ENCODE results near the gene ASIC4.
A peak's percentile ranks its signal among the peaks of the same experiment; 100 is the strongest.

The ASIC4 gene

DNA sequence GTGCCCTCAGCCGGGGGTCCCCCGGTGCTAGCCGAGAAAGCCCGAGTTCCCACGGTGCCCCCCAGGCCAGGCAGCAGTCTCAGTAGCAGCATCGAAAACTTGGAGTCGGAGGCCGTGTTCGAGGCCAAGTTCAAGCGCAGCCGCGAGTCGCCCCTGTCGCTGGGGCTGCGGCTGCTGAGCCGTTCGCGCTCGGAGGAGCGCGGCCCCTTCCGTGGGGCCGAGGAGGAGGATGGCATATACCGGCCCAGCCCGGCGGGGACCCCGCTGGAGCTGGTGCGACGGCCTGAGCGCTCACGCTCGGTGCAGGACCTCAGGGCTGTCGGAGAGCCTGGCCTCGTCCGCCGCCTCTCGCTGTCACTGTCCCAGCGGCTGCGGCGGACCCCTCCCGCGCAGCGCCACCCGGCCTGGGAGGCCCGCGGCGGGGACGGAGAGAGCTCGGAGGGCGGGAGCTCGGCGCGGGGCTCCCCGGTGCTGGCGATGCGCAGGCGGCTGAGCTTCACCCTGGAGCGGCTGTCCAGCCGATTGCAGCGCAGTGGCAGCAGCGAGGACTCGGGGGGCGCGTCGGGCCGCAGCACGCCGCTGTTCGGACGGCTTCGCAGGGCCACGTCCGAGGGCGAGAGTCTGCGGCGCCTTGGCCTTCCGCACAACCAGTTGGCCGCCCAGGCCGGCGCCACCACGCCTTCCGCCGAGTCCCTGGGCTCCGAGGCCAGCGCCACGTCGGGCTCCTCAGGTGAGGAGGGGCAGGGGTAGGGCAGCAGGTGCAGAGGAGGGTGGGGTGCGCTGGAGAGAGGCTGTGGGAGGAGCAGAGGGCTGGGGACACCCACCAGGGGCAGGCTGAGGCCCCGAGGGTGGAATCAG is 29.7 kb upstream of the ASIC4 start:
- peak overlapping the region; percentile 38 for H3K9ac ChIP-seq (ENCODE audit: low read length)
- H4K8ac ChIP-seq (ENCODE audit: low read depth, low read length), result no peak overlapping the region
- no peak overlapping the region for H2AK5ac ChIP-seq (ENCODE audit: low read length)
- no peak overlapping the region for H2BK15ac ChIP-seq (replicated peaks; ENCODE audit: low read depth)
- H3K4me1 ChIP-seq (ENCODE audit: control insufficient read depth, low read depth, low read length), result peaks cover 3% of the 10 kb centered on the region
- WGBS (ENCODE audit: extremely low coverage, insufficient coverage, low lambda C conversion rate), result no CpG with 5 or more reads among the region's 89 CpGs
- H3K27ac ChIP-seq (ENCODE audit: low read depth, low read length), result no peak overlapping the region
- no peak overlapping the region for H2BK120ac ChIP-seq (ENCODE audit: low read depth, low read length)
- no peaks in the 10 kb centered on the region for H3K79me2 ChIP-seq (ENCODE audit: control insufficient read depth, insufficient read depth, low read length)
- H3K4me2 ChIP-seq (ENCODE audit: low read length), result peak overlapping the region; percentile 21
- no peak overlapping the region for H3K4ac ChIP-seq (ENCODE audit: low read depth, low read length)
- no peak overlapping the region for H3K18ac ChIP-seq (ENCODE audit: low read length)
- no peaks in the 10 kb centered on the region for H3K79me1 ChIP-seq (ENCODE audit: low read length)
- H3K27me3 ChIP-seq (ENCODE audit: insufficient read depth, low read length, poor library complexity), result peaks cover 23% of the 10 kb centered on the region
- no peak overlapping the region for H4K5ac ChIP-seq (ENCODE audit: low read length)
- H3K56ac ChIP-seq (ENCODE audit: low read length), result peak overlapping the region; percentile 59
- no peaks in the 10 kb centered on the region for H3K36me3 ChIP-seq (ENCODE audit: control insufficient read depth, insufficient read depth, low read length)
- no peak overlapping the region for H2BK5ac ChIP-seq (ENCODE audit: low read length)
- peak overlapping the region; percentile 66 for H3K23ac ChIP-seq (ENCODE audit: low read length)
- DNase-seq, result no peak
- no peak overlapping the region for H3K4me3 ChIP-seq (ENCODE audit: low read length)

DNA sequence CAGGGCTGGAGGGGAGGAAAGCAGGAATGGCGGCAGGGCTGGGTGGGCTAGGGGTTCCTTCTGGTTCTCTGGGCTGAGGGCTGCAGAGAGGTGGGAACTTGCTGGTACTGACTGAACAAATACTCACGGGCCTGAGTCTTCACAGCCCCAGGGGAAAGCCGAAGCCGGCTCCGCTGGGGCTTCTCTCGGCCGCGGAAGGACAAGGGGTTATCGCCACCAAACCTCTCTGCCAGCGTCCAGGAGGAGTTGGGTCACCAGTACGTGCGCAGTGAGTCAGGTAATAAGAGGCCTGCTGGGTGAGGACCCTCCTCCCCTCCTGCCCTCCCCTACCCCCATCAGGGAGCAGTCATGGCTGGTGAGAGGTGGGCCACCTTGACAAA is 29.1 kb upstream of the ASIC4 start:
- H3K27me3 ChIP-seq (ENCODE audit: insufficient read depth, low read length, poor library complexity), result peaks cover 23% of the 10 kb centered on the region
- no peak overlapping the region for H3K9ac ChIP-seq (ENCODE audit: low read length)
- H3K23ac ChIP-seq (ENCODE audit: low read length), result no peak overlapping the region
- H2BK15ac ChIP-seq (replicated peaks; ENCODE audit: low read depth), result no peak overlapping the region
- H3K79me2 ChIP-seq (ENCODE audit: control insufficient read depth, insufficient read depth, low read length), result no peaks in the 10 kb centered on the region
- H2BK5ac ChIP-seq (ENCODE audit: low read length), result no peak overlapping the region
- H2BK120ac ChIP-seq (ENCODE audit: low read depth, low read length), result no peak overlapping the region
- H3K4me3 ChIP-seq (ENCODE audit: low read length), result no peak overlapping the region
- no peak overlapping the region for H3K56ac ChIP-seq (ENCODE audit: low read length)
- H3K79me1 ChIP-seq (ENCODE audit: low read length), result no peaks in the 10 kb centered on the region
- H3K36me3 ChIP-seq (ENCODE audit: control insufficient read depth, insufficient read depth, low read length), result no peaks in the 10 kb centered on the region
- no CpG with 5 or more reads among the region's 12 CpGs for WGBS (ENCODE audit: extremely low coverage, insufficient coverage, low lambda C conversion rate)
- H3K18ac ChIP-seq (ENCODE audit: low read length), result no peak overlapping the region
- no peak for DNase-seq
- H3K4me2 ChIP-seq (ENCODE audit: low read length), result no peak overlapping the region
- no peak overlapping the region for H2AK5ac ChIP-seq (ENCODE audit: low read length)
- H4K5ac ChIP-seq (ENCODE audit: low read length), result no peak overlapping the region
- no peak overlapping the region for H3K27ac ChIP-seq (ENCODE audit: low read depth, low read length)
- H3K4ac ChIP-seq (ENCODE audit: low read depth, low read length), result no peak overlapping the region
- H3K4me1 ChIP-seq (ENCODE audit: control insufficient read depth, low read depth, low read length), result peaks cover 3% of the 10 kb centered on the region
- H4K8ac ChIP-seq (ENCODE audit: low read depth, low read length), result no peak overlapping the region

DNA sequence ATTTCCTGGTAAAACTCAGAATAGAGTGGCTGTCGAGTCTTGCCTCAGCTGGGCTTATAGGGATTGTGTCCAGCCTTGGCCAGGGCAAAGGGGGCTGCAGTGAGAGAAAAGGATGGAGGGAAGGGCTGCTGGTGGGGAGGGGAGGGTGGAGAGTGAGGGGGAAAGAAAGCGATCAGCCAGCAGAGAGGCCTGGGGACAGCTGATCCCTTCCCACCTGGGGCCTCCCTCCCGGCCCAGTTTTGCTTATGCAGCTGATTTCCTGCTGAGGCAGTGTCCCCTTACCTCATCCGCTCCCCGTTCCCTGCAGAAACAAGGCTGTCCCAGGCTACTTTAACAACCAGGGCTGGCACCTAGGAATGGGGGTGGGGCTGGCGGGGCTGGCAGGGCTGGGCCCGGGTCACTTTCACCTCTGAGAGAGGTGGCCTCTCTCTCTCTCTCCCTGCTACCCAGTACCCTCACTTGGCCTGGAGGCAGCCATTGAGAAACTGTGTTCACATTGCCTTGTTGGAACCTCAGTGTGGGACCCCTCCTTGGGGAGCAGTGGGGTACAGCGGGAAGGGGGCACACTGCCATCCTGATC is 27.8 kb upstream of the ASIC4 start:
- Histone ChIP-seq H2BK120ac (ENCODE audit: low read depth, low read length) (no peak overlapping the region), H3K27me3 (ENCODE audit: insufficient read depth, low read length, poor library complexity) (peaks cover 23% of the 10 kb centered on the region), H3K18ac (ENCODE audit: low read length) (no peak overlapping the region), H3K79me2 (ENCODE audit: control insufficient read depth, insufficient read depth, low read length) (no peaks in the 10 kb centered on the region), H3K9ac (ENCODE audit: low read length) (no peak overlapping the region), H4K8ac (ENCODE audit: low read depth, low read length) (no peak overlapping the region), H3K4me3 (ENCODE audit: low read length) (no peak overlapping the region), H3K4ac (ENCODE audit: low read depth, low read length) (no peak overlapping the region), H2BK15ac (replicated peaks; ENCODE audit: low read depth) (no peak overlapping the region), H3K36me3 (ENCODE audit: control insufficient read depth, insufficient read depth, low read length) (no peaks in the 10 kb centered on the region), H3K4me2 (ENCODE audit: low read length) (no peak overlapping the region), H2BK5ac (ENCODE audit: low read length) (no peak overlapping the region), H4K5ac (ENCODE audit: low read length) (no peak overlapping the region), H3K27ac (ENCODE audit: low read depth, low read length) (no peak overlapping the region), H2AK5ac (ENCODE audit: low read length) (no peak overlapping the region), H3K4me1 (ENCODE audit: control insufficient read depth, low read depth, low read length) (peaks cover 3% of the 10 kb centered on the region), H3K23ac (ENCODE audit: low read length) (no peak overlapping the region), H3K79me1 (ENCODE audit: low read length) (no peaks in the 10 kb centered on the region), H3K56ac (ENCODE audit: low read length) (peak overlapping the region; percentile 17)
- peak; percentile 61 for DNase-seq
- WGBS (ENCODE audit: extremely low coverage, insufficient coverage, low lambda C conversion rate), result no CpG with 5 or more reads among the region's 8 CpGs

DNA sequence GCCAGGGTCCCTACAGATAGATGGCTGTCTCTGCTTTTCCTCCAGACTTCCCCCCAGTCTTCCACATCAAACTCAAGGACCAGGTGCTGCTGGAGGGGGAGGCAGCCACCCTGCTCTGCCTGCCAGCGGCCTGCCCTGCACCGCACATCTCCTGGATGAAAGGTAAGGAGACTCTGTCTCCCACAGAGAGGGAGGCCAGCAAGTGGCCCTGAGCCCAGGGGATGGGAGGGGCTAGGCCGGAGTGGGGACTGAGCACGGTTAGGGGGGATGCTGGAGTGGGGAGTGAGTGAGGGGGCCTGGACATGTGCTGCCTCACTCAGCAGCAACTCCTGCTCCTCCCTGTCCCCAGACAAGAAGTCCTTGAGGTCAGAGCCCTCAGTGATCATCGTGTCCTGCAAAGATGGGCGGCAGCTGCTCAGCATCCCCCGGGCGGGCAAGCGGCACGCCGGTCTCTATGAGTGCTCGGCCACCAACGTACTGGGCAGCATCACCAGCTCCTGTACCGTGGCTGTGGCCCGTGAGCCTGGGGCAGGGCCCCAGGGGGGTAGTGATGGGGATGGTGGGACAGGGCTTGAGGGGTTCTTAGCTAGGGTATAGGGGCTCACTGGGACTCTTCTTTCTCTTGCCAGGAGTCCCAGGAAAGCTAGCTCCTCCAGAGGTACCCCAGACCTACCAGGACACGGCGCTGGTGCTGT is 26.0 kb upstream of the ASIC4 start:
- Histone ChIP-seq H3K79me1 (ENCODE audit: low read length) (no peaks in the 10 kb centered on the region), H3K4me2 (ENCODE audit: low read length) (no peak overlapping the region), H2BK15ac (replicated peaks; ENCODE audit: low read depth) (no peak overlapping the region), H3K79me2 (ENCODE audit: control insufficient read depth, insufficient read depth, low read length) (no peaks in the 10 kb centered on the region), H2BK5ac (ENCODE audit: low read length) (no peak overlapping the region), H3K27me3 (ENCODE audit: insufficient read depth, low read length, poor library complexity) (peaks cover 23% of the 10 kb centered on the region), H3K4ac (ENCODE audit: low read depth, low read length) (no peak overlapping the region), H3K9ac (ENCODE audit: low read length) (no peak overlapping the region), H2AK5ac (ENCODE audit: low read length) (no peak overlapping the region), H3K36me3 (ENCODE audit: control insufficient read depth, insufficient read depth, low read length) (no peaks in the 10 kb centered on the region), H2BK120ac (ENCODE audit: low read depth, low read length) (no peak overlapping the region), H3K27ac (ENCODE audit: low read depth, low read length) (no peak overlapping the region), H3K4me1 (ENCODE audit: control insufficient read depth, low read depth, low read length) (peaks cover 3% of the 10 kb centered on the region), H4K8ac (ENCODE audit: low read depth, low read length) (no peak overlapping the region), H3K4me3 (ENCODE audit: low read length) (no peak overlapping the region), H3K56ac (ENCODE audit: low read length) (no peak overlapping the region), H3K18ac (ENCODE audit: low read length) (no peak overlapping the region), H4K5ac (ENCODE audit: low read length) (no peak overlapping the region), H3K23ac (ENCODE audit: low read length) (no peak overlapping the region)
- DNase-seq, result no peak
- WGBS (ENCODE audit: extremely low coverage, insufficient coverage, low lambda C conversion rate), result no CpG with 5 or more reads among the region's 17 CpGs

DNA sequence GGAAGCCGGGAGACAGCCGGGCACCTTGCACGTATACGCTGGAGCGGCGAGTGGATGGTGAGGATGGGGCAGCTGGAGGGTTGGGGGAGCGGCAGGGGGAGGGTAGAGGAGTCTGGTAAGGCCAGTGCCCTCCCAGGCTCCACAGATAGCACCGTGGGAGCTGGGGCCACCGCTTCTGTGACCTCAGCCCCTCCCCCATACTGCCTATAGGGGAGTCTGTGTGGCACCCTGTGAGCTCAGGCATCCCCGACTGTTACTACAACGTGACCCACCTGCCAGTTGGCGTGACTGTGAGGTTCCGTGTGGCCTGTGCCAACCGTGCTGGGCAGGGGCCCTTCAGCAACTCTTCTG is 25.5 kb upstream of the ASIC4 start:
- no peaks in the 10 kb centered on the region for H3K79me1 ChIP-seq (ENCODE audit: low read length)

More for the DNA sequence above, 25.5 kb upstream of the ASIC4 start:
- no peak overlapping the region for H3K23ac ChIP-seq (ENCODE audit: low read length)
- H4K5ac ChIP-seq (ENCODE audit: low read length), result no peak overlapping the region
- no peak overlapping the region for H2BK15ac ChIP-seq (replicated peaks; ENCODE audit: low read depth)
- no peak for DNase-seq
- no peak overlapping the region for H3K27ac ChIP-seq (ENCODE audit: low read depth, low read length)
- H4K8ac ChIP-seq (ENCODE audit: low read depth, low read length), result no peak overlapping the region
- no peak overlapping the region for H3K4me2 ChIP-seq (ENCODE audit: low read length)
- peaks cover 3% of the 10 kb centered on the region for H3K4me1 ChIP-seq (ENCODE audit: control insufficient read depth, low read depth, low read length)
- H3K27me3 ChIP-seq (ENCODE audit: insufficient read depth, low read length, poor library complexity), result peaks cover 20% of the 10 kb centered on the region
- H3K9ac ChIP-seq (ENCODE audit: low read length), result no peak overlapping the region
- no CpG with 5 or more reads among the region's 14 CpGs for WGBS (ENCODE audit: extremely low coverage, insufficient coverage, low lambda C conversion rate)
- H3K4me3 ChIP-seq (ENCODE audit: low read length), result no peak overlapping the region
- H3K79me2 ChIP-seq (ENCODE audit: control insufficient read depth, insufficient read depth, low read length), result no peaks in the 10 kb centered on the region
- no peak overlapping the region for H3K56ac ChIP-seq (ENCODE audit: low read length)
- H2BK5ac ChIP-seq (ENCODE audit: low read length), result no peak overlapping the region
- H3K4ac ChIP-seq (ENCODE audit: low read depth, low read length), result no peak overlapping the region
- no peak overlapping the region for H2BK120ac ChIP-seq (ENCODE audit: low read depth, low read length)
- no peak overlapping the region for H3K18ac ChIP-seq (ENCODE audit: low read length)
- H2AK5ac ChIP-seq (ENCODE audit: low read length), result no peak overlapping the region
- H3K36me3 ChIP-seq (ENCODE audit: control insufficient read depth, insufficient read depth, low read length), result no peaks in the 10 kb centered on the region
